Mesothelial cell of epicardium (in vitro differentiated cells): ENCODE data around the gene C9orf78. TPM values are rescaled to one million over a fixed set of nuclear protein-coding genes. Genes with fewer than 3 reads are reported as not detected.
A peak's percentile ranks its signal among the peaks of the same experiment; 100 is the strongest.

Source experiments
- DNase-seq, 2 experiments: peaks; one replicate each; pipeline ENCODE4 v3.0.0; 2021; ENCODE audit warnings: low spot score in 2 of 2; ENCODE audit not compliant: unreplicated experiment in 2 of 2
- H3K27ac Mint-ChIP-seq: 2 replicates; pipeline ENCODE4 v1.8.0; 2021; ENCODE audit warnings: mixed read lengths
- H3K27me3 Mint-ChIP-seq: 2 replicates; pipeline ENCODE4 v1.8.0; 2021; ENCODE audit warnings: low read depth, mixed read lengths
- H3K36me3 Mint-ChIP-seq: 2 replicates; pipeline ENCODE4 v1.8.0; 2021; ENCODE audit warnings: mixed read lengths
- H3K4me1 Mint-ChIP-seq: 2 replicates; pipeline ENCODE4 v1.8.0; 2021; ENCODE audit warnings: mixed read lengths
- H3K4me3 Mint-ChIP-seq: 2 replicates; pipeline ENCODE4 v1.8.0; 2021; ENCODE audit warnings: mild to moderate bottlenecking, moderate library complexity, mixed read lengths
- H3K9me3 Mint-ChIP-seq: 2 replicates; pipeline ENCODE4 v1.8.0; 2021; ENCODE audit warnings: mixed read lengths
- CTCF ChIP-seq: fragments of 200-600 bp; sonication (generic); IDR thresholded peaks from one replicate; pipeline ENCODE4 v1.5.0; 2021; ENCODE audit warnings: antibody characterized with exemption; ENCODE audit not compliant: unreplicated experiment
- total RNA-seq: library from RNA; stranded (reverse); gene quantifications from 3 replicates; pipeline ENCODE4 v1.2.1, GENCODE V29; 2021

Gene C9orf78
- total RNA-seq, 1 donor from 2014 or later: 29.9 TPM

DNA sequence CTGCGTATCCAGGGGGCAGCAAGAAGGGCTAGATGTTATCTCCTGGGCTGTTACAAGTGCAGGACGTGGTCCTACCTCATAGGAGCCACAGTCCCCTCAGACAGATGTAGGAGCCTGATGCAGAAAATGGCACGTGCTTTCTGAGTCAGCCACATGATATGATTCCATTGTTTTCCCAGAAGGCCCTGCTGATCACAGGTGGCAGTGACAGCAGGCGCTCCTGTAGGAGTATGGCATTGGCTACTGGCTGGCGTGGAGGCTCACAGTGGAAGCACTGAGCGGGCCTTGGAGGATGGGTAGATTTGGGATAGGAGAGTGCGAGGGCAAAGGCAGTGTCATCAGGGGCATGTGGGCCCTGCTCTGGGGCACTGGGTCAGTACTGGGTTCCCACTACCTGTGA lies 22.1 kb upstream of the C9orf78 start:
- no peak for TF ChIP-seq CTCF
- H3K36me3 Mint-ChIP-seq: peaks cover 45% of the 10 kb centered on the region

DNA sequence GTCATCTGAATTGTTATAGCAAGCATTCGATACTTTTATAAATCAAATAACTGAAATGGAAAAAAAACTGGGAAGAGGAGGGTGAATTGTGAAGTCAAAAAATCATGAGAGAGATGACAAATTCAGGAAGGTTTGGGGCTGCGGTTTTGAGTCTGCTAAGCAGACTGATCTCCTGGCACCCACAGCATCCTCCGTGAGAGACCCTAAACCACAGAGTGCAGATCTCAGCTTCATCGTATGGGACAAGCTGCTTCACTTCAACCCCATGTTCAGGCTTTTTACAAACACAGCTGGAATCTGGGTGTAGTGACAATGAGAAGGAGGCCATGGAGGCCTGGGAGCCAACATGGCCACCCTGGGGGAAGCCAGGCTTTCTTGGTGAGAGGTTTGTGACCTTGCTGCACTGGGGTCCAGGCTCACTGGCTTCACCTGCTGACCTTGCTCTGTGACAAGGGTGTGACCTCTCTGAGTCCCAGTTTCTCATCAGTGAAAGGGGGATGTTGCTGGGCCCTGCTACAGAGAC lies 19.6 kb upstream of the C9orf78 start:
- peaks cover 28% of the 10 kb centered on the region for H3K4me1 Mint-ChIP-seq
- TF ChIP-seq CTCF: no peak
- H3K36me3 Mint-ChIP-seq: peaks cover 39% of the 10 kb centered on the region
- no peaks in the 10 kb centered on the region for H3K9me3 Mint-ChIP-seq
- no peak overlapping the region for H3K27ac Mint-ChIP-seq
- no peak for DNase-seq
- no peak overlapping the region for H3K4me3 Mint-ChIP-seq
- no peaks in the 10 kb centered on the region for H3K27me3 Mint-ChIP-seq

More for the DNA sequence above, 22.1 kb upstream of the C9orf78 start:
- no peaks in the 10 kb centered on the region for H3K9me3 Mint-ChIP-seq
- no peak overlapping the region for H3K4me3 Mint-ChIP-seq
- H3K4me1 Mint-ChIP-seq: peaks cover 10% of the 10 kb centered on the region
- H3K27me3 Mint-ChIP-seq: no peaks in the 10 kb centered on the region
- no peak for DNase-seq
- no peak overlapping the region for H3K27ac Mint-ChIP-seq

DNA sequence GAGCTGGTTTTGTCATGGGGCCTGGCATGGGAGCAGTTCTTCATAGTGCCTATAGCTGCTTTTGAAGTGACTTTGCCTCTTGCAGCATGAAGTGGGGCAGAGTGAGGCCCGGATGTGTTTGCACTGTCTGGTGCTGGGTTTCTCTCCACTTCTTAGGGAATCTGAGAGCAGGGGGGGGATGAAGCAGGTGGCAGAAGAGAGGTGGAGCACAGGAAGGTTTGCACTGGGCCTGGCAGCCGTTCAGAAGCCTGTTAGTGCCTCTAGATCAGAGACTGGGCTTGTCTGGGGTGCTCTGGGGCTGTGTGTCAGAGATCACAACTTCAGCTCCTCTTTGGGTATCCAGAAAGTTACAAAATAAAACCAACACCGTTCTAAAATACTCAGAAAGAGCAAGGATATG lies 18.5 kb upstream of the C9orf78 start:
- Mint-ChIP-seq H3K27me3 (no peaks in the 10 kb centered on the region), H3K36me3 (peaks cover 38% of the 10 kb centered on the region), H3K27ac (no peak overlapping the region), H3K4me1 (peaks cover 30% of the 10 kb centered on the region), H3K4me3 (no peak overlapping the region), H3K9me3 (no peaks in the 10 kb centered on the region)
- no peak for TF ChIP-seq CTCF
- DNase-seq: no peak

GRCh38 chr9:129852579-129852978 lies 17.5 kb upstream of the C9orf78 start:
- Mint-ChIP-seq H3K4me1 (peaks cover 30% of the 10 kb centered on the region), H3K9me3 (no peaks in the 10 kb centered on the region), H3K27ac (peak overlapping the region; percentile 72), H3K4me3 (no peak overlapping the region), H3K36me3 (peaks cover 32% of the 10 kb centered on the region), H3K27me3 (no peaks in the 10 kb centered on the region)
- no peak for TF ChIP-seq CTCF
- DNase-seq: no peak

DNA sequence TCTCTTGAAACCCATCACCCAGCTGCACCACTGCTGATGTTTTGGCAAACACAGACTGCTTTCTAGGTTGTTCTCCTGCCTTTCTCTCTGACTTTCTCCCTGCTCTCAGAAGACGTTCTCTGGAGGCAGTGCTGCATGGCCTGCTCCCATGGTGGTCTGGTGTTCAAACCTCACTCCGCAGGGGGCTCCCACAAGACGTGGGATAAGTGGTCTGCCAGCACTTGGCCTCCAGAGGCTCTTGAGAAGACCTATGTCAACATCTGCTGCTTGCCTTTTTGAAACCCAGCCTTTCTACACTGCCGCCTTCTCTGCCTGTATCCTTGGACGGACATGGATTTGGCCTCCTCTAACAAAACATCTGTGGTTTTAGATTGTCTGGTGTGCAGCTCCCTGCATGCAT lies 16.7 kb upstream of the C9orf78 start:
- peaks cover 32% of the 10 kb centered on the region for H3K36me3 Mint-ChIP-seq
- no peak overlapping the region for H3K4me3 Mint-ChIP-seq
- DNase-seq: no peak

More for the DNA sequence above, 16.7 kb upstream of the C9orf78 start:
- TF ChIP-seq CTCF: no peak
- Mint-ChIP-seq H3K27me3 (no peaks in the 10 kb centered on the region), H3K9me3 (no peaks in the 10 kb centered on the region), H3K27ac (peak overlapping the region; percentile 81), H3K4me1 (peaks cover 30% of the 10 kb centered on the region)
